ENCODE measurements around the gene RNF212. TPM values are rescaled to one million over a fixed set of nuclear protein-coding genes. Genes with fewer than 3 reads are reported as not detected.

The RNF212 gene
- total and polyA plus RNA-seq, 4 donors, result 3.5 to 8.8 (median 5.3) TPM

- WGBS, 2 donors, result 90 to 91% methylated on average over 27 of the region's 27 CpGs
- H3K9me3 ChIP-seq (ENCODE audit: control insufficient read depth in 4 of 4, insufficient read depth in 3 of 4, low read length in 3 of 4), result no peaks in the 10 kb centered on the region
- no peak overlapping the region for H3K4me3 ChIP-seq
- H3K27me3 ChIP-seq (ENCODE audit: control insufficient read depth in 3 of 3, insufficient read depth in 3 of 3, low read length in 2 of 3), result no peaks in the 10 kb centered on the region
- no peaks in the 10 kb centered on the region for H3K36me3 ChIP-seq (ENCODE audit: control insufficient read depth in 4 of 4, insufficient read depth in 4 of 4, low read length in 4 of 4)
- no peak overlapping the region for H3K27ac ChIP-seq (ENCODE audit: low read depth in 1 of 2, low read length in 1 of 2)
- DNase-seq, result no peak
- H3K4me1 ChIP-seq (ENCODE audit: control insufficient read depth in 5 of 5, insufficient read depth in 5 of 5, low read length in 5 of 5), result no peaks in the 10 kb centered on the region
- no peak for ATAC-seq (ENCODE audit: insufficient read depth, low FRiP score)
- H3K9ac ChIP-seq (ENCODE audit: insufficient read depth in 1 of 2, low read length in 2 of 2), result no peak overlapping the region
- TF ChIP-seq CTCF (IDR thresholded peaks at IDR 0.05; ENCODE audit: control extremely low read depth, extremely low read depth), result no peak
These were observed 13.6 kb downstream of the RNF212 start for GRCh38 chr4:1099684-1100335.

GRCh38 chr4:1099270-1099669 lies 14.1 kb downstream of the RNF212 start:
- no peak overlapping the region for H3K4me3 ChIP-seq
- H3K4me1 ChIP-seq (ENCODE audit: control insufficient read depth in 5 of 5, insufficient read depth in 5 of 5, low read length in 5 of 5), result peaks cover 0 to 2% (median 0%) of the 10 kb centered on the region in 5 donors
- no peaks in the 10 kb centered on the region for H3K36me3 ChIP-seq (ENCODE audit: control insufficient read depth in 4 of 4, insufficient read depth in 4 of 4, low read length in 4 of 4)
- no peaks in the 10 kb centered on the region for H3K27me3 ChIP-seq (ENCODE audit: control insufficient read depth in 3 of 3, insufficient read depth in 3 of 3, low read length in 2 of 3)
- no peak for DNase-seq
- ATAC-seq (ENCODE audit: insufficient read depth, low FRiP score), result no peak
- no peak overlapping the region for H3K9ac ChIP-seq (ENCODE audit: insufficient read depth in 1 of 2, low read length in 2 of 2)
- no peaks in the 10 kb centered on the region for H3K9me3 ChIP-seq (ENCODE audit: control insufficient read depth in 4 of 4, insufficient read depth in 3 of 4, low read length in 3 of 4)
- TF ChIP-seq CTCF (IDR thresholded peaks at IDR 0.05; ENCODE audit: control extremely low read depth, extremely low read depth), result no peak
- 89 to 96% methylated on average over 9 of the region's 9 CpGs for WGBS, 2 donors
- no peak overlapping the region for H3K27ac ChIP-seq (ENCODE audit: low read depth in 1 of 2, low read length in 1 of 2)

GRCh38 chr4:1098311-1098925 lies 14.9 kb downstream of the RNF212 start:
- Histone ChIP-seq H3K36me3 (ENCODE audit: control insufficient read depth in 4 of 4, insufficient read depth in 4 of 4, low read length in 4 of 4) (no peaks in the 10 kb centered on the region), H3K9me3 (ENCODE audit: control insufficient read depth in 4 of 4, insufficient read depth in 3 of 4, low read length in 3 of 4) (no peaks in the 10 kb centered on the region), H3K27ac (ENCODE audit: low read depth in 1 of 2, low read length in 1 of 2) (no peak overlapping the region), H3K27me3 (ENCODE audit: control insufficient read depth in 3 of 3, insufficient read depth in 3 of 3, low read length in 2 of 3) (no peaks in the 10 kb centered on the region), H3K4me3 (no peak overlapping the region), H3K4me1 (ENCODE audit: control insufficient read depth in 5 of 5, insufficient read depth in 5 of 5, low read length in 5 of 5) (peaks cover 0 to 3% (median 0%) of the 10 kb centered on the region in 5 donors), H3K9ac (ENCODE audit: insufficient read depth in 1 of 2, low read length in 2 of 2) (no peak overlapping the region)
- ATAC-seq (ENCODE audit: insufficient read depth, low FRiP score) (no peak), DNase-seq (no peak)
- WGBS, 2 donors, result 89 to 95% methylated on average over 8 of the region's 8 CpGs
- no peak for TF ChIP-seq CTCF (IDR thresholded peaks at IDR 0.05; ENCODE audit: control extremely low read depth, extremely low read depth)

Measured in lung (tissue), 12 donors.